Tibial nerve (tissue), 4 donors: ENCODE data around the gene ADCY4. TPM values are rescaled to one million over a fixed set of nuclear protein-coding genes. Genes with fewer than 3 reads are reported as not detected.

ENCODE experiments used
- DNase-seq, 2 donors: peaks; one replicate each; pipeline ENCODE4 v3.0.0-alpha.2; 2019; ENCODE audit warnings: low spot score in 2 of 2
- H3K27ac ChIP-seq, 4 donors: fragments of 200-600 bp; sonication (generic) in 3 of 4; one replicate each; pipeline ENCODE4 v1.5.1; 2017 to 2019; ENCODE audit warnings: mild to moderate bottlenecking in 1 of 4
- H3K27me3 ChIP-seq, 2 donors: fragments of 200-600 bp; sonication (generic) in 1 of 2; one replicate each; pipeline versions ENCODE4 v1.5.1 to v1.6.0; 2017 to 2019
- H3K36me3 ChIP-seq, 3 donors: fragments of 200-600 bp; sonication (generic); one replicate each; pipeline ENCODE4 v1.5.1; 2018 to 2019
- H3K4me1 ChIP-seq, 4 donors: fragments of 200-600 bp; sonication (generic) in 3 of 4; one replicate each; pipeline ENCODE4 v1.5.1; 2017 to 2019
- H3K4me3 ChIP-seq, 4 donors: fragments of 200-600 bp; sonication (generic) in 3 of 4; one replicate each; pipeline ENCODE4 v1.5.1; 2017 to 2019; ENCODE audit warnings: mild to moderate bottlenecking in 1 of 4, moderate library complexity in 1 of 4
- H3K9me3 ChIP-seq, 4 donors: fragments of 200-600 bp; sonication (generic) in 3 of 4; one replicate each; pipeline ENCODE4 v1.5.1; 2017 to 2019
- CTCF ChIP-seq, 5 experiments: fragments of 200-600 bp in 3 of 5; fragments of 450-650 bp in 2 of 5; sonication (generic) in 3 of 5; IDR thresholded peaks; one replicate each; pipeline ENCODE4 v1.5.1; 2016 to 2019; ENCODE audit warnings: antibody characterized with exemption in 5 of 5, mild to moderate bottlenecking in 3 of 5, moderate library complexity in 2 of 5
- EP300 ChIP-seq, 2 donors: sonication (generic); formaldehyde crosslinking; IDR thresholded peaks; one replicate each; pipeline ENCODE4 v1.6.1; 2017; ENCODE audit warnings: antibody characterized with exemption in 2 of 2, mild to moderate bottlenecking in 1 of 2
- POLR2A ChIP-seq, 2 donors: fragments of 450-650 bp; IDR thresholded peaks; one replicate each; pipeline ENCODE4 v1.6.1; 2017; ENCODE audit warnings: antibody characterized with exemption in 2 of 2, mild to moderate bottlenecking in 2 of 2, moderate library complexity in 2 of 2
- WGBS, 2 donors: methylation state at CpG; one replicate each; pipeline ENCODE4 v1.1.5; 2018; 5-methylcytosine and 5-hydroxymethylcytosine counted together
- total RNA-seq, 4 donors: library from RNA; depleted of rRNA; stranded (reverse); fragments of >200 nt; gene quantifications; one replicate each; pipeline ENCODE4 v1.1.0, GENCODE V29; 2016

The ADCY4 gene
- total RNA-seq, 4 donors from 2014 or later = 32.0 to 68.1 (median 53.2) TPM

- no peaks in the 10 kb centered on the region for H3K9me3 ChIP-seq
- peaks cover 0 to 17% (median 3%) of the 10 kb centered on the region in 4 donors for H3K4me1 ChIP-seq
- H3K4me3 ChIP-seq = no peak overlapping the region
- H3K27ac ChIP-seq = no peak overlapping the region
- 81 to 91% methylated on average over 4 of the region's 4 CpGs for WGBS, 2 donors
- DNase-seq = no peak
- no peak for TF ChIP-seq CTCF (IDR thresholded peaks at IDR 0.05)
- no peak for TF ChIP-seq POLR2A (IDR thresholded peaks at IDR 0.05)
- TF ChIP-seq EP300 (IDR thresholded peaks at IDR 0.05) = no peak
- peaks cover 0 to 43% of the 10 kb centered on the region in 2 donors for H3K27me3 ChIP-seq
- no peaks in the 10 kb centered on the region for H3K36me3 ChIP-seq
Observed at GRCh38 chr14:24342889-24343288, 8.0 kb upstream of the ADCY4 start.

- Histone ChIP-seq H3K4me1 (peaks cover 0 to 19% (median 3%) of the 10 kb centered on the region in 4 donors), H3K27me3 (peaks cover 0 to 62% of the 10 kb centered on the region in 2 donors), H3K27ac (no peak overlapping the region), H3K4me3 (no peak overlapping the region), H3K36me3 (no peaks in the 10 kb centered on the region), H3K9me3 (no peaks in the 10 kb centered on the region)
- TF ChIP-seq CTCF (IDR thresholded peaks at IDR 0.05) (no peak), EP300 (IDR thresholded peaks at IDR 0.05) (no peak), POLR2A (IDR thresholded peaks at IDR 0.05) (no peak)
- WGBS, 2 donors = 100% methylated on average over 1 of the region's 1 CpG; no CpG with 5 or more reads in 1 of the 2 donors
- no peak for DNase-seq
Observed at GRCh38 chr14:24340606-24341005, 5.7 kb upstream of the ADCY4 start.

- WGBS, 2 donors = 14 to 22% methylated on average over 32 to 45 of the region's 51 CpGs
- Histone ChIP-seq H3K27ac (peak within 1 kb of the TSS in 2 of 4 donors; percentile 53 to 62), H3K4me1 (peaks cover 0 to 28% (median 8%) of the 10 kb centered on the region in 4 donors), H3K27me3 (peaks cover 0 to 68% of the 10 kb centered on the region in 2 donors), H3K9me3 (no peaks in the 10 kb centered on the region), H3K4me3 (peak within 1 kb of the TSS; percentile 21 to 51 (median 37)), H3K36me3 (no peaks in the 10 kb centered on the region)
- no peak for TF ChIP-seq EP300 (IDR thresholded peaks at IDR 0.05)
- TF ChIP-seq CTCF (IDR thresholded peaks at IDR 0.05) = no peak
- TF ChIP-seq POLR2A (IDR thresholded peaks at IDR 0.05) = no peak
- DNase-seq = no peak
Observed at GRCh38 chr14:24339284-24340151, 4.6 kb upstream of the ADCY4 start, which contains the start of gene RIPK3. Gene RIPK3, minus strand, starts transcription at chr14:24339991. Its CDS starts 165 bp downstream, at chr14:24339826.

GRCh38 chr14:24338843-24339242 lies 4.0 kb upstream of the ADCY4 start:
- no peak overlapping the region for H3K27ac ChIP-seq
- H3K4me1 ChIP-seq = peaks cover 0 to 35% (median 14%) of the 10 kb centered on the region in 4 donors
- 79 to 80% methylated on average over 9 to 14 of the region's 14 CpGs for WGBS, 2 donors
- no peaks in the 10 kb centered on the region for H3K36me3 ChIP-seq
- DNase-seq = no peak
- peaks cover 0 to 68% of the 10 kb centered on the region in 2 donors for H3K27me3 ChIP-seq
- peak overlapping the region in 2 of 4 donors; percentile 48 to 51 for H3K4me3 ChIP-seq
- H3K9me3 ChIP-seq = no peaks in the 10 kb centered on the region
- TF ChIP-seq CTCF (IDR thresholded peaks at IDR 0.05) (no peak), EP300 (IDR thresholded peaks at IDR 0.05) (no peak), POLR2A (IDR thresholded peaks at IDR 0.05) (no peak)

GRCh38 chr14:24337824-24338175 lies 2.9 kb upstream of the ADCY4 start:
- Histone ChIP-seq H3K4me3 (no peak overlapping the region), H3K27ac (no peak overlapping the region), H3K36me3 (no peaks in the 10 kb centered on the region), H3K9me3 (no peaks in the 10 kb centered on the region), H3K27me3 (peaks cover 0 to 78% of the 10 kb centered on the region in 2 donors), H3K4me1 (peaks cover 0 to 45% (median 24%) of the 10 kb centered on the region in 4 donors)
- 88 to 93% methylated on average over 8 of the region's 8 CpGs for WGBS, 2 donors
- no peak for DNase-seq
- TF ChIP-seq POLR2A (IDR thresholded peaks at IDR 0.05) = no peak
- TF ChIP-seq EP300 (IDR thresholded peaks at IDR 0.05) = no peak
- no peak for TF ChIP-seq CTCF (IDR thresholded peaks at IDR 0.05)
